Thyroid gland (tissue), 4 donors: Measurements from ENCODE around the gene BTN3A1.

Experiments used
- CTCF ChIP-seq, 6 experiments: fragments of 200-600 bp in 3 of 6; fragments of 450-650 bp in 3 of 6; sonication (generic) in 3 of 6; IDR thresholded peaks; one replicate each; pipeline ENCODE4 v1.5.1; 2016 to 2019; ENCODE audit warnings: antibody characterized with exemption in 6 of 6, mild to moderate bottlenecking in 2 of 6, inconsistent platforms in 1 of 6, moderate library complexity in 1 of 6
- POLR2A ChIP-seq, 2 donors: fragments of 450-650 bp; IDR thresholded peaks; one replicate each; pipeline ENCODE4 v1.6.1; 2017; ENCODE audit warnings: antibody characterized with exemption in 2 of 2, mild to moderate bottlenecking in 2 of 2, moderate library complexity in 1 of 2

- TF ChIP-seq CTCF (IDR thresholded peaks at IDR 0.05) = no peak
- TF ChIP-seq POLR2A (IDR thresholded peaks at IDR 0.05) = no peak
These were observed 39.8 kb upstream of the BTN3A1 start for GRCh38 chr6:26362093-26362835.
